ENCODE data around the gene PCDH15. TPM values are rescaled to one million over a fixed set of nuclear protein-coding genes. Genes with fewer than 3 reads are reported as not detected.

Gene PCDH15
- total RNA-seq, 1 donor from 2014 or later: 0.05 TPM

GRCh38 chr10:53786236-53786900 lies 1014.7 kb downstream of the PCDH15 start:
- Mint-ChIP-seq H3K9me3 (ENCODE audit: unreplicated experiment) (no peaks in the 10 kb centered on the region), H3K36me3 (ENCODE audit: low read depth, unreplicated experiment) (no peaks in the 10 kb centered on the region), H3K4me3 (ENCODE audit: unreplicated experiment) (no peak overlapping the region), H3K27me3 (ENCODE audit: unreplicated experiment) (no peaks in the 10 kb centered on the region), H3K27ac (ENCODE audit: unreplicated experiment) (no peak overlapping the region), H3K4me1 (ENCODE audit: unreplicated experiment) (no peaks in the 10 kb centered on the region)
- TF ChIP-seq CTCF (IDR thresholded peaks at IDR 0.05; ENCODE audit: unreplicated experiment): peak; percentile 43
- DNase-seq (ENCODE audit: low spot score): peak; percentile 6

- Mint-ChIP-seq H3K4me3 (ENCODE audit: unreplicated experiment) (no peak overlapping the region), H3K36me3 (ENCODE audit: low read depth, unreplicated experiment) (no peaks in the 10 kb centered on the region), H3K27me3 (ENCODE audit: unreplicated experiment) (peaks cover 1% of the 10 kb centered on the region), H3K9me3 (ENCODE audit: unreplicated experiment) (no peaks in the 10 kb centered on the region), H3K27ac (ENCODE audit: unreplicated experiment) (no peak overlapping the region), H3K4me1 (ENCODE audit: unreplicated experiment) (no peaks in the 10 kb centered on the region)
- DNase-seq (ENCODE audit: low spot score): no peak
- TF ChIP-seq CTCF (IDR thresholded peaks at IDR 0.05; ENCODE audit: unreplicated experiment): no peak
Observed at GRCh38 chr10:53771701-53772100, 1029.3 kb downstream of the PCDH15 start.

- H3K27me3 Mint-ChIP-seq (ENCODE audit: unreplicated experiment): peaks cover 1% of the 10 kb centered on the region
- H3K4me1 Mint-ChIP-seq (ENCODE audit: unreplicated experiment): no peaks in the 10 kb centered on the region
- no peaks in the 10 kb centered on the region for H3K9me3 Mint-ChIP-seq (ENCODE audit: unreplicated experiment)
- H3K36me3 Mint-ChIP-seq (ENCODE audit: low read depth, unreplicated experiment): no peaks in the 10 kb centered on the region
- no peak overlapping the region for H3K4me3 Mint-ChIP-seq (ENCODE audit: unreplicated experiment)
- no peak for DNase-seq (ENCODE audit: low spot score)
- no peak overlapping the region for H3K27ac Mint-ChIP-seq (ENCODE audit: unreplicated experiment)
- TF ChIP-seq CTCF (IDR thresholded peaks at IDR 0.05; ENCODE audit: unreplicated experiment): no peak
Observed at GRCh38 chr10:53770903-53771302, 1030.1 kb downstream of the PCDH15 start.

GRCh38 chr10:53765311-53765710 lies 1035.7 kb downstream of the PCDH15 start:
- no peak for DNase-seq (ENCODE audit: low spot score)
- no peaks in the 10 kb centered on the region for H3K27me3 Mint-ChIP-seq (ENCODE audit: unreplicated experiment)
- no peak overlapping the region for H3K4me3 Mint-ChIP-seq (ENCODE audit: unreplicated experiment)
- no peak for TF ChIP-seq CTCF (IDR thresholded peaks at IDR 0.05; ENCODE audit: unreplicated experiment)
- H3K4me1 Mint-ChIP-seq (ENCODE audit: unreplicated experiment): no peaks in the 10 kb centered on the region
- H3K36me3 Mint-ChIP-seq (ENCODE audit: low read depth, unreplicated experiment): no peaks in the 10 kb centered on the region
- H3K27ac Mint-ChIP-seq (ENCODE audit: unreplicated experiment): no peak overlapping the region
- no peaks in the 10 kb centered on the region for H3K9me3 Mint-ChIP-seq (ENCODE audit: unreplicated experiment)

- no peaks in the 10 kb centered on the region for H3K4me1 Mint-ChIP-seq (ENCODE audit: unreplicated experiment)
- no peaks in the 10 kb centered on the region for H3K36me3 Mint-ChIP-seq (ENCODE audit: low read depth, unreplicated experiment)
- no peaks in the 10 kb centered on the region for H3K27me3 Mint-ChIP-seq (ENCODE audit: unreplicated experiment)
- H3K4me3 Mint-ChIP-seq (ENCODE audit: unreplicated experiment): no peak overlapping the region
- no peaks in the 10 kb centered on the region for H3K9me3 Mint-ChIP-seq (ENCODE audit: unreplicated experiment)
- no peak overlapping the region for H3K27ac Mint-ChIP-seq (ENCODE audit: unreplicated experiment)
- peak; percentile 4 for DNase-seq (ENCODE audit: low spot score)
- TF ChIP-seq CTCF (IDR thresholded peaks at IDR 0.05; ENCODE audit: unreplicated experiment): no peak
Observed at GRCh38 chr10:53754596-53755250, 1046.3 kb downstream of the PCDH15 start.
